ENCODE results near the gene MTHFD2.
A peak's percentile ranks its signal among the peaks of the same experiment; 100 is the strongest.
"Not testable (repeated sequence)": the region's sequence is repeated elsewhere in the genome, so short reads cannot be mapped to it uniquely, and the experiment has no call there.

Gene MTHFD2

GRCh38 chr2:74181739-74182138 is 16.7 kb upstream of the MTHFD2 start:
- Histone ChIP-seq H3K4me1 (ENCODE audit: insufficient read depth, low read length, poor library complexity, severe bottlenecking) (peaks cover 13% of the 10 kb centered on the region), H3K79me2 (ENCODE audit: insufficient read depth, low read length) (peaks cover 18% of the 10 kb centered on the region), H3K9me2 (replicated peaks; ENCODE audit: low read depth, low read length) (no peaks in the 10 kb centered on the region), H4K20me1 (ENCODE audit: insufficient read depth, low read length, poor library complexity, severe bottlenecking) (peaks cover 18% of the 10 kb centered on the region), H2AFZ (ENCODE audit: low read length) (peak overlapping the region; percentile 52; the same call in 1 of the 2 replicates), H3F3A (ENCODE audit: low read depth) (no peaks in the 10 kb centered on the region), H3K36me3 (ENCODE audit: insufficient read depth, low read length) (no peaks in the 10 kb centered on the region), H3K4me3 (ENCODE audit: low read length, poor library complexity, severe bottlenecking) (no peak overlapping the region), H3K9ac (ENCODE audit: low read depth, low read length, poor library complexity, severe bottlenecking) (no peak overlapping the region), H3K4me2 (ENCODE audit: low read depth, low read length, poor library complexity, severe bottlenecking) (no peak overlapping the region), H3K27me3 (ENCODE audit: insufficient read depth, low read length, poor library complexity, severe bottlenecking) (no peaks in the 10 kb centered on the region), H3K9me3 (ENCODE audit: insufficient read depth, low read depth, low read length) (no peaks in the 10 kb centered on the region)
- no peak for TF ChIP-seq CTCF (conservative IDR thresholded peaks at IDR 0.05; ENCODE audit: low read length)
- TF ChIP-seq EZH2phosphoT487 (IDR thresholded peaks at IDR 0.05; ENCODE audit: borderline replicate concordance) = no peak

- H3K27me3 ChIP-seq (ENCODE audit: insufficient read depth, low read length, poor library complexity, severe bottlenecking) = no peaks in the 10 kb centered on the region
- H3K36me3 ChIP-seq (ENCODE audit: insufficient read depth, low read length) = no peaks in the 10 kb centered on the region
- H3K9me3 ChIP-seq (ENCODE audit: insufficient read depth, low read depth, low read length) = no peaks in the 10 kb centered on the region
- H4K20me1 ChIP-seq (ENCODE audit: insufficient read depth, low read length, poor library complexity, severe bottlenecking) = no peaks in the 10 kb centered on the region
- H3K79me2 ChIP-seq (ENCODE audit: insufficient read depth, low read length) = no peaks in the 10 kb centered on the region
- peaks cover 3% of the 10 kb centered on the region for H3K4me1 ChIP-seq (ENCODE audit: insufficient read depth, low read length, poor library complexity, severe bottlenecking)
- no peak overlapping the region for H3K4me3 ChIP-seq (ENCODE audit: low read length, poor library complexity, severe bottlenecking)
- no peak overlapping the region for H3K9ac ChIP-seq (ENCODE audit: low read depth, low read length, poor library complexity, severe bottlenecking)
- no peak overlapping the region for H2AFZ ChIP-seq (ENCODE audit: low read length)
- TF ChIP-seq EZH2phosphoT487 (IDR thresholded peaks at IDR 0.05; ENCODE audit: borderline replicate concordance) (no peak), CTCF (conservative IDR thresholded peaks at IDR 0.05; ENCODE audit: low read length) (no peak)
- no peak overlapping the region for H3K4me2 ChIP-seq (ENCODE audit: low read depth, low read length, poor library complexity, severe bottlenecking)
- no peaks in the 10 kb centered on the region for H3F3A ChIP-seq (ENCODE audit: low read depth)
- no peaks in the 10 kb centered on the region for H3K9me2 ChIP-seq (replicated peaks; ENCODE audit: low read depth, low read length)
Observed at GRCh38 chr2:74183878-74184277, 14.5 kb upstream of the MTHFD2 start.

GRCh38 chr2:74186038-74186437 is 12.4 kb upstream of the MTHFD2 start:
- Histone ChIP-seq H2AFZ (ENCODE audit: low read length) (no peak overlapping the region), H3K27me3 (ENCODE audit: insufficient read depth, low read length, poor library complexity, severe bottlenecking) (no peaks in the 10 kb centered on the region), H3F3A (ENCODE audit: low read depth) (no peaks in the 10 kb centered on the region), H3K36me3 (ENCODE audit: insufficient read depth, low read length) (no peaks in the 10 kb centered on the region), H3K4me3 (ENCODE audit: low read length, poor library complexity, severe bottlenecking) (no peak overlapping the region), H4K20me1 (ENCODE audit: insufficient read depth, low read length, poor library complexity, severe bottlenecking) (no peaks in the 10 kb centered on the region), H3K9me2 (replicated peaks; ENCODE audit: low read depth, low read length) (no peaks in the 10 kb centered on the region), H3K9ac (ENCODE audit: low read depth, low read length, poor library complexity, severe bottlenecking) (no peak overlapping the region), H3K4me2 (ENCODE audit: low read depth, low read length, poor library complexity, severe bottlenecking) (no peak overlapping the region), H3K9me3 (ENCODE audit: insufficient read depth, low read depth, low read length) (no peaks in the 10 kb centered on the region), H3K79me2 (ENCODE audit: insufficient read depth, low read length) (no peaks in the 10 kb centered on the region), H3K4me1 (ENCODE audit: insufficient read depth, low read length, poor library complexity, severe bottlenecking) (no peaks in the 10 kb centered on the region)
- TF ChIP-seq CTCF (conservative IDR thresholded peaks at IDR 0.05; ENCODE audit: low read length) = no peak

- H4K20me1 ChIP-seq (ENCODE audit: insufficient read depth, low read length, poor library complexity, severe bottlenecking); H3K4me2 ChIP-seq (ENCODE audit: low read depth, low read length, poor library complexity, severe bottlenecking); H3K36me3 ChIP-seq (ENCODE audit: insufficient read depth, low read length); H3K9me2 ChIP-seq (replicated peaks; ENCODE audit: low read depth, low read length); H2AFZ ChIP-seq (ENCODE audit: low read length); H3K4me1 ChIP-seq (ENCODE audit: insufficient read depth, low read length, poor library complexity, severe bottlenecking); H3K9ac ChIP-seq (ENCODE audit: low read depth, low read length, poor library complexity, severe bottlenecking); H3K79me2 ChIP-seq (ENCODE audit: insufficient read depth, low read length); H3K4me3 ChIP-seq (ENCODE audit: low read length, poor library complexity, severe bottlenecking); H3F3A ChIP-seq (ENCODE audit: low read depth); H3K27me3 ChIP-seq (ENCODE audit: insufficient read depth, low read length, poor library complexity, severe bottlenecking); H3K9me3 ChIP-seq (ENCODE audit: insufficient read depth, low read depth, low read length): not testable (repeated sequence)
Observed at GRCh38 chr2:74186706-74187105, 11.7 kb upstream of the MTHFD2 start.

Data from Loucy (cell line).